H1 (cell line): Measurements from ENCODE around the gene TLE1. TPM values are rescaled to one million over a fixed set of nuclear protein-coding genes. Genes with fewer than 3 reads are reported as not detected.

Source experiments
- CEBPB ChIP-seq: IDR thresholded peaks from 2 replicates; pipeline ENCODE4 v1.6.1; 2012; ENCODE audit warnings: low read depth, low read length
- CTBP2 ChIP-seq: IDR thresholded peaks from 2 replicates; pipeline ENCODE4 v1.7.0; 2011; ENCODE audit warnings: borderline replicate concordance, mild to moderate bottlenecking, moderate library complexity, mixed read lengths, low read length; ENCODE audit not compliant: insufficient read depth, insufficient read length
- HDAC2 ChIP-seq, 2 experiments: fragments of 300-600 bp in 1 of 2; sonication (generic) in 1 of 2; IDR thresholded peaks; 2 replicates each; pipeline ENCODE4 v1.6.1; 2011 to 2012; ENCODE audit warnings: low read depth in 2 of 2, low read length in 2 of 2, mild to moderate bottlenecking in 2 of 2, moderate library complexity in 2 of 2, borderline replicate concordance in 1 of 2, inconsistent platforms in 1 of 2
- POU5F1 ChIP-seq: IDR thresholded peaks from 2 replicates; pipeline ENCODE4 v1.6.1; 2011; ENCODE audit warnings: low read depth, mild to moderate bottlenecking, low read length, moderate library complexity
- RBBP5 ChIP-seq: IDR thresholded peaks from 2 replicates; pipeline ENCODE4 v1.7.1; 2012; ENCODE audit warnings: low read depth, mild to moderate bottlenecking, inconsistent platforms, low read length, moderate library complexity, borderline replicate concordance
- SIX5 ChIP-seq: IDR thresholded peaks from 2 replicates; pipeline ENCODE4 v1.6.1; 2011; ENCODE audit warnings: mild to moderate bottlenecking, low read depth, low read length
- TCF12 ChIP-seq: IDR thresholded peaks from 2 replicates; pipeline ENCODE4 v1.6.1; 2011; ENCODE audit warnings: low read depth, mild to moderate bottlenecking, low read length
- YY1 ChIP-seq: IDR thresholded peaks from 2 replicates; pipeline ENCODE4 v1.6.1; 2011; ENCODE audit warnings: low read depth, mild to moderate bottlenecking, low read length
- polyA plus RNA-seq, 7 experiments: library from polyadenylated mRNA; depleted of rRNA in 3 of 7; stranded (reverse) in 5 of 7; unstranded in 2 of 7; fragments of >200 nt in 5 of 7; fragments of 200-250 nt in 2 of 7; gene quantifications; 1 replicate in 5 of 7; 2 replicates in 1 of 7; 4 replicates in 1 of 7; pipeline versions ENCODE4 v1.2.1 to v1.2.3, GENCODE V29; 2011 to 2013; ENCODE audit warnings: missing spikeins in 2 of 7, mixed read lengths in 2 of 7
- total RNA-seq: library from RNA; stranded (reverse); fragmentation: NEBNext Ultra II Directional; extraction: Animal tissue kit (Norgen Biotek cat#: 25700); gene quantifications from 2 replicates; pipeline ENCODE4 v1.2.1, GENCODE V29; 2021
- TF ChIP-seq, protein P1 (sequence below), 3 experiments: IDR thresholded peaks; 1 replicate in 2 of 3; 2 replicates in 1 of 3; pipeline versions ENCODE4 v1.5.1 to v1.6.1; 2011; ENCODE audit warnings: low read length in 3 of 3, mild to moderate bottlenecking in 3 of 3, inconsistent platforms in 2 of 3, low read depth in 1 of 3, moderate library complexity in 1 of 3; ENCODE audit not compliant: insufficient read depth in 1 of 3; ENCODE audit errors: control extremely low read depth in 1 of 3
- TF ChIP-seq, protein P2 (sequence below): IDR thresholded peaks from 2 replicates; pipeline ENCODE4 v1.6.1; 2011; ENCODE audit warnings: low read depth, mild to moderate bottlenecking, low read length; ENCODE audit not compliant: insufficient read depth

TLE1 gene
- total and polyA plus RNA-seq, 2 of the 8 experiments (the other 6 are each of a cell fraction or from before 2014, with no cell fraction given) = 81.8 to 91.6 TPM

DNA sequence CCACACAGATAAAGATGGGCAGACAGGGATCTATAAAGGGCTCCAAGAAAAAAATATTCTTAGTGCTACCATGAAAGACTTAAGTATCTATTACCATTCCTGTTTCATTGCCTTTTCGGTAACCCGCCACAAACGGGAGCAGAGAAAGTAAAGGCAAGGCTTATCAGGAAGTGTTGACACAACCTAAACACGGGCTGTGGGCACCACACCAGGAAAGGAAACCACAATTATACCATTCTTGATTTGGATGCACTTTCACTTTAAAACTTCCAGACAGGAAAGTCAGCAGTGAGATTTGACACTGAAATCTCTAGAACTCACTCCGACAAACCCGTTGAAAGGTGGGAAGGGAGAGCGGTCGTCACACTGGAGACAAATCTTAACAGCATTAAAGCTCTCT, 6.5 kb downstream of the TLE1 start (continued):
- TF ChIP-seq, protein P1, sequence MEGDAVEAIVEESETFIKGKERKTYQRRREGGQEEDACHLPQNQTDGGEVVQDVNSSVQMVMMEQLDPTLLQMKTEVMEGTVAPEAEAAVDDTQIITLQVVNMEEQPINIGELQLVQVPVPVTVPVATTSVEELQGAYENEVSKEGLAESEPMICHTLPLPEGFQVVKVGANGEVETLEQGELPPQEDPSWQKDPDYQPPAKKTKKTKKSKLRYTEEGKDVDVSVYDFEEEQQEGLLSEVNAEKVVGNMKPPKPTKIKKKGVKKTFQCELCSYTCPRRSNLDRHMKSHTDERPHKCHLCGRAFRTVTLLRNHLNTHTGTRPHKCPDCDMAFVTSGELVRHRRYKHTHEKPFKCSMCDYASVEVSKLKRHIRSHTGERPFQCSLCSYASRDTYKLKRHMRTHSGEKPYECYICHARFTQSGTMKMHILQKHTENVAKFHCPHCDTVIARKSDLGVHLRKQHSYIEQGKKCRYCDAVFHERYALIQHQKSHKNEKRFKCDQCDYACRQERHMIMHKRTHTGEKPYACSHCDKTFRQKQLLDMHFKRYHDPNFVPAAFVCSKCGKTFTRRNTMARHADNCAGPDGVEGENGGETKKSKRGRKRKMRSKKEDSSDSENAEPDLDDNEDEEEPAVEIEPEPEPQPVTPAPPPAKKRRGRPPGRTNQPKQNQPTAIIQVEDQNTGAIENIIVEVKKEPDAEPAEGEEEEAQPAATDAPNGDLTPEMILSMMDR (IDR thresholded peaks at IDR 0.05; ENCODE audit: control extremely low read depth in 1 of 3, insufficient read depth in 1 of 3, low read depth in 1 of 3, low read length in 3 of 3) = no peak
- TF ChIP-seq HDAC2 (IDR thresholded peaks at IDR 0.05; ENCODE audit: borderline replicate concordance in 1 of 2, low read depth in 2 of 2, low read length in 2 of 2) (no peak), TCF12 (no peak), SIX5 (no peak), RBBP5 (no peak), CTBP2 (no peak), YY1 (no peak), CEBPB (no peak), POU5F1 (no peak)
- TF ChIP-seq, protein P2, sequence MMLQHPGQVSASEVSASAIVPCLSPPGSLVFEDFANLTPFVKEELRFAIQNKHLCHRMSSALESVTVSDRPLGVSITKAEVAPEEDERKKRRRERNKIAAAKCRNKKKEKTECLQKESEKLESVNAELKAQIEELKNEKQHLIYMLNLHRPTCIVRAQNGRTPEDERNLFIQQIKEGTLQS = no peak
